Suprapubic skin (tissue), 3 donors: ENCODE results near the gene SULF2.

Experiments used
- CTCF ChIP-seq, 2 donors: fragments of 200-600 bp in 1 of 2; fragments of 450-650 bp in 1 of 2; sonication (generic) in 1 of 2; IDR thresholded peaks; one replicate each; pipeline ENCODE4 v1.5.1; 2016 to 2019; ENCODE audit warnings: antibody characterized with exemption in 2 of 2, mild to moderate bottlenecking in 1 of 2, moderate library complexity in 1 of 2
- POLR2AphosphoS5 ChIP-seq, 3 donors: sonication (generic); formaldehyde crosslinking; IDR thresholded peaks; one replicate each; pipeline ENCODE4 v1.6.1; 2017; ENCODE audit warnings: antibody characterized with exemption in 3 of 3

DNA sequence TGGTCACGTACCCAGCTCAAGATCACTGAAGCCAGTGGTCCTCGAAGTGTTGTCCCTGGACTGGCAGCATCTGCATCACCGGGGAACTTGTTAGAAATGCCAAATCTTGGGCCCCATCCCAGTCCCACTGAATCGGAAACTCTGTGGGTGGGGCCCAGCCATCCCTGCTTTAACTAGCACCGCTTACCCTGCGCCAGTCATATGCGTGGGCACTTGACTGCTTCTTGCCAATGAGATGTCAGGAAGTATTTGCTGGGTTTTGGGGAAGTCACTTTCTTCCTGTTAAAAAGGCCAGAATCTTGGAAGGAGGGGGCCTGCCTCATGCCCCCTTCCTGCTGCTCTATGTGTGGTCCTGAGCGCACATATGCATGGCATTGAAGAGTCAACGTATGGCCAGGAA, 11.7 kb upstream of the SULF2 start:
- TF ChIP-seq CTCF (IDR thresholded peaks at IDR 0.05) (no peak), POLR2AphosphoS5 (IDR thresholded peaks at IDR 0.05) (no peak)
